Kidney capillary endothelial cell (primary cell): ENCODE results near the gene SFMBT1.

Experiments
- DNase-seq: peaks from one replicate; pipeline ENCODE4 v3.0.0-alpha.2; 2018; ENCODE audit warnings: low spot score

The SFMBT1 gene

DNA sequence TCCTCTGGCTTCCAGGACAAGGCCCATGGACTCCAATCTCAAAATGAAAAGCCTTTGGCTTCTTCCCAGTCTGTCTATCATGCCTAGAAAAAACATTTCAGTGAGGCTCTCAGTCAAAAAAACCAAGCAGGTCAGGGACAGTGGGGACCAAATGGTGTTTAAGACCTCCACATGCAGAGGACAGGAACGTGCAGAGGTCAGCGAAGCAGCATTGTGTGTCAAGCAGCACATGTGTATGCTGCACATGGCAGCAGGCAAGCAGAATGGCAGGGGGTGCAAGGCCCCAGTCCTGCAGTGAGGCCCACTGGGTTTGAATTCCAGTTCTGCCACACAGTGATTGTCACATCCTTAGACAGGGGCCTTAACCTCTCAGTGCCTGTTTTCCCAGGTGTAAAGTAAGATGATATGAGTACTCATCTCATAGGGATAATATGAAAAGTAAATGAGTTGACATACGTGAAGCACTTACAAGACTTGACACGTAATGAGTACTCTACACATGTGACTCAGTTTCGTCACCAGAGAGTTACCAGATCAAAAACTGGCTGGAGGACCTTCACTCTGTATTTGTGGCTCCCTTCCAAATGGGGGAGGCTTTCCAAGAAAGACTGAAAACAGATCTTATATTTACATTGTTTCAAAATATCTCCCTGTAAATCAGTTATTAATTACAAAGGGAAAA, 159.7 kb downstream of the SFMBT1 start:
- DNase-seq = no peak

GRCh38 chr3:52882377-52882776, 163.5 kb downstream of the SFMBT1 start:
- no peak for DNase-seq

GRCh38 chr3:52881871-52882270, 164.0 kb downstream of the SFMBT1 start:
- DNase-seq = no peak

- no peak for DNase-seq
Observed at GRCh38 chr3:52880474-52880873, 165.4 kb downstream of the SFMBT1 start.

- no peak for DNase-seq
Observed at GRCh38 chr3:52880047-52880446, 165.8 kb downstream of the SFMBT1 start.

- DNase-seq = no peak
Observed at GRCh38 chr3:52879581-52879980, 166.3 kb downstream of the SFMBT1 start.

- DNase-seq = no peak
Observed at GRCh38 chr3:52879090-52879489, 166.8 kb downstream of the SFMBT1 start.

DNA sequence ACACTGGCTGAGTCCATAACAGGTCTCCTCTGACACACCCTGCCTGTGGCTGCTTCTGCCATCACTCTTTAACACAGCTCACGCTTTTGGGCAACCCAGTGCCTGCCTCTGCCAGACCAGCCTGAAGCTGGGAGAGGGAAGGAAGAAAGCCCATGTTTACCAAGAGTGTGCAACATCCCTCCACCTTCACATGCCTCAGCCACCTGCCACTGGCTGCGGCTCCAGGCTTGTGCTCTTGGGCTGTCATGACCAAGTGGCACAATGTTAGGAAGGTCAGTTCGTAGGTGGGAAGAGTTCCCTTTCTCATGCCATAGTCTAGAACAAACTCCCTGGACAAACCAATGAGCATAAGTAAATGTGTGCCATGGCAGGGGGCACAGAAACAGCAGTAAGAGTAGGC, 168.8 kb downstream of the SFMBT1 start:
- no peak for DNase-seq

- no peak for DNase-seq
Observed at GRCh38 chr3:52874864-52875587, 170.8 kb downstream of the SFMBT1 start.

DNA sequence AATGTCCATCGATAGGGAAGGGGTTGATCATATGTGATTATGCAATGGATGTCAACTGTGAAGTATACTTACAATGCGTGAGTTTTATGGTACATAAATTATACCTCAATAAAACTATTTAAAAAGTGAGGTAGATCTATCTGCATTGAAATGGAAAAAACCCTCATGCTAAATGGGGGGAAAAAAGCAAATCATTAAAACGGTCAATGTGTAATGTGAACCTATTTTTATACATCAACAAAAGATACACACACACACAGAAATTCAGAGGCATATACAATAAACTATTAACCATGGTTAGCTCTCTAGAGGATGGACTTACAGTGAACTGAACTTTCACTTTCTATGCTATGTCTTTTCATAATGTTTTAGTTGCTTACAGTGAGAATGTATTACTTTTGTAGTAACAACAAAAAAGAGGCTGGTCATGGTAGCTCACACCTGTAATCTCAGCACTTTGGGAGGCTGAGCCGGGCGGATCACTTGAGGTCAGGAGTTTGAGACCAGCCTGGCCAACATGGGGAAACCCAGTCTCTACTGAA, 171.6 kb downstream of the SFMBT1 start:
- no peak for DNase-seq

GRCh38 chr3:52873433-52874159, 172.3 kb downstream of the SFMBT1 start:
- DNase-seq = no peak

- no peak for DNase-seq
Observed at GRCh38 chr3:52872245-52872644, 173.6 kb downstream of the SFMBT1 start.

DNA sequence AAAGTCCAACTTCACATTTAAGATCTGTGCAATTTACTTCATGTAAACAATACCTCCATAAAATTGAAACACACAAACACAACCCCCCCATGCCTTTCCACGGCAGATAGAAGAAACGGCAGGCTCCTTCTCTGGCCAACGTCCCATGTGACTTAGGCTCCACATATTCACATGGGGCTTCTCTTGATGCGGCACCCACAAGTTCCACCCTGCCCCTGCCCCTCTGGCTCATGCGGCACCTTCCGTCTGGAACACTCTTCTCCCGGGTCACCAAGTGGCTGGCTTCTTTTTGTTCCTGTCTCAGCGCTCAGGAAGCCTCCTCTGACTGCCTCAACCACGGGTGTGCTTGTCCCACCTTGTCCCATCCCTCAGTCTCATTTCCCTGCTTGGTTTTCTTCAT, 174.1 kb downstream of the SFMBT1 start:
- no peak for DNase-seq

DNA sequence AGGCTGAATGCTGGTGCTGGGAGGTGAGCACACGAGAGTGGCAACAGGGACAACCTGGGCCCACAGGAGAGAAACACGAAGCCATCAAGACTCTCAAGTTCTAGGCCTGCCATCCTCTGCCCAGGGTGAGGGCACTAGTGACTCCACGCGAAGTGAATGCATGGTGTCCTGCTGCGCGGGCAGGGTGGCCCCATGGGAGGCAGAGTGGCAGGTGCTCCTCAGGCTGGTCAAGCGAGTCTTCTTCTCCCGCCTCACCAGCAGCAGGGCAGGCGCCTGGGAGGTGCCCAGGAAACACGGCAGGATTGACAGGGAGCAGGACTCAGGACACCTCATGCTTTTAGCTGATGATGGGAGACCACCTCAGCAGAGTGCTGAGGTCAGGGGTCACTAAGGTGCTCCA, 175.4 kb downstream of the SFMBT1 start:
- no peak for DNase-seq

DNA sequence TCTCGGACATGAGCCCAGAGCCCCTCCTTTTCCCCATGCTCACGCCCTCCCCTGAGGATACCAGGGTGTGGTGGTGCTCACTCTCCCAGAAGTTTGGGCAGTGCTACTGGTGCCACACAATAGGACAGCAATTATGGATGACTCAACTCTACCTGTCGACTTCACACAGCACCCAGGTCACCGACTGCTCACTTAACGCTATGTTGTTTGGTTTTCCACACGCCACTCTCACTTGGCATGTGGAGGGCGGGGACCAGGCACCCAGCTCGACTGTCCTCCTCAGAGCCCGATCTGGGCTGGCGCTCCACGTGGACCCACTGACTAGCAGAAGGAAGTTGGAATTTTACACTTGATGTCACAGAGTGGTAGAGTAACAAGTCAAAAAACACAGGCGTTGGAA, 179.4 kb downstream of the SFMBT1 start:
- DNase-seq = no peak

GRCh38 chr3:52865994-52866393, 179.9 kb downstream of the SFMBT1 start:
- DNase-seq = no peak

DNA sequence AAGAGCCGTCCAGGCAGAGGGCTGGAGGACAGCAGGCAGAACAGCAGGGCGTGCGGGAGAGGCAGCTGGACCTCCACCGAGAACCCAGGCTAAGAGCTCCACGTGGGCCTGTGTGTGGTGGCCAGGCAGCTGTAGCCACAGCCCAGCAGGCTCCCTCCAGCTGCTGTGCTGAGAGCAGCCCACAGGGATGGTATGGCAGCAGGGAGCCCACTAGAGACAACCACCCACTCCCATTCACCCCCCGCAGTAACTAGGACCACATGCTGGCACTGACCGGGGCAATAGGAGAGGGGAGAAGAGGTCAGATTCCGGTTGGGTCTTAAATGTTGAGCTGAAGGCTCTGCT, 185.5 kb downstream of the SFMBT1 start:
- DNase-seq = no peak

DNA sequence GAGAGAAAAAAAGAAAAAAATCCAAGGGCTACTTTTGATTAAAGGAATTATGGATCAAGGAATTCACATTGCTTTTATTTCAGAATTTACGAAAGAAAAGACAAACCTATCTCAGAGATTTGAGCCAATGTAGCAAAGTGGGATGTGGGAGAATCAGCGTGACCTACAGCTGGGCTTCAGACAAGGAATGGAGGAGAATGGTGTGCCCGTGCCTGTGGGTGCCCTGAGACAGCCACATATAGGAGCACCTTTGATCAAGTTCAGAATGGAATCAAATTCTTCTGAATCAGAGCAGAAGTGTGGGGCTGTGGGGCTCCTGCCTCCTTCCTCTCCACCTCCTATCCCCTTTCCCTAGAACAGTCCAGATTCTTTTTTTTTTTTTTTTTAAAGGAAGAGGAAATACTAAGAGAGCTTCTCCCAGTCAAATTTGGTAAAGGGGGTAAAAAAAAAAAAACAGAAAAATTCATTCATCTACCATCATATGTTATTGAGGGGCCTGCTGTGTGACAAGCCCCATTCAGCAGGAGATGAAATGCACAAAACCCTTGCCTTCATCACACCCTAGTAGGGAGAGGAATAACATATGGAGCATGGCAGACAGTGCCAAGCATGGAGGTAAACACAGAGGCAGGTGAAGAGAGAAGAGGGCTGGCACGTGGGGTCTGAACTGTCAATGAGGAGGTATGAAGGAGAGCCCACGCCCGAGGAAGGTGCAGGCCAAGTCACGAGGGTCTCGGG, 186.0 kb downstream of the SFMBT1 start:
- no peak for DNase-seq

DNA sequence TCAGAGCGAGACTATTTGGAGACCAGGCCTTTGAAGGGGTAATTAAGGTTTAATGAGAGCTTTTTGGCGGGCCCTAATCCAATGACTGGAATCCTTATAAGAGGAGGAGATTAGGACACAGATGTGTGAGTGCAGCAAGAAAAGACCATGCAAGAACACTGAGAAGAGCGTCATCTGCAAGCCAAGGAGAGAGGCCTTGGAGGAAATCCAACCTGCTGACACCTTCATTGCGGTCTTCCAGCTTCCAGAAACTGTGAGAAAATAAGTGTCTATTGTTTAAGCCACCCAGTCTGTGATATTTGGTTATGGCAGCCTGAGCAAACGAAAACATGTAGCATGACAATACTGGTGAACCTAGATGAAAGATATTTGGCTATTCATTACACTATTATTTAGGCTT, 188.0 kb downstream of the SFMBT1 start:
- no peak for DNase-seq

GRCh38 chr3:52857133-52857532, 188.7 kb downstream of the SFMBT1 start:
- DNase-seq = no peak

GRCh38 chr3:52856666-52857065, 189.2 kb downstream of the SFMBT1 start:
- DNase-seq = no peak

DNA sequence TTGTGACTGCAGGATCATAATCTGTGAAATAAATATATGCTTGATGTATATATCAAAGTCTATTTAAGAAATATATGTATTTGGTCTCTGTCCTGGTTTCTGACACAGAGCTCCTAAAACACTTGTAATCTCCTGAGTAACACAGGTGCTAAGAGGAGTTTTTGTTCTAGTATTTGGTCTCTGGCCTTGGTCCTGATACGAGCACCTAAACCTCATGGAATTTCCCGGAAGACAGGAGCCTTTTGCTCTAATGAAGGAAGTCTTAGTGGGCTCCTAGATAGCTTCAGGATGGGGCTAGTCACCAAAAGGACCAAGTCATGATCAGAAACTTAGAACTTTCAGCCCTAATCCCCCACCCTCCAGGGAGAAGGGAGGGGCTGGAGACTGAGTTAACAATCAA, 191.9 kb downstream of the SFMBT1 start:
- no peak for DNase-seq
